ENCODE data around the gene PDE11A. TPM values are rescaled to one million over a fixed set of nuclear protein-coding genes. Genes with fewer than 3 reads are reported as not detected.

The PDE11A gene
- total and polyA plus RNA-seq, 2 experiments from 2014 or later = 0.34 to 0.86 TPM

DNA sequence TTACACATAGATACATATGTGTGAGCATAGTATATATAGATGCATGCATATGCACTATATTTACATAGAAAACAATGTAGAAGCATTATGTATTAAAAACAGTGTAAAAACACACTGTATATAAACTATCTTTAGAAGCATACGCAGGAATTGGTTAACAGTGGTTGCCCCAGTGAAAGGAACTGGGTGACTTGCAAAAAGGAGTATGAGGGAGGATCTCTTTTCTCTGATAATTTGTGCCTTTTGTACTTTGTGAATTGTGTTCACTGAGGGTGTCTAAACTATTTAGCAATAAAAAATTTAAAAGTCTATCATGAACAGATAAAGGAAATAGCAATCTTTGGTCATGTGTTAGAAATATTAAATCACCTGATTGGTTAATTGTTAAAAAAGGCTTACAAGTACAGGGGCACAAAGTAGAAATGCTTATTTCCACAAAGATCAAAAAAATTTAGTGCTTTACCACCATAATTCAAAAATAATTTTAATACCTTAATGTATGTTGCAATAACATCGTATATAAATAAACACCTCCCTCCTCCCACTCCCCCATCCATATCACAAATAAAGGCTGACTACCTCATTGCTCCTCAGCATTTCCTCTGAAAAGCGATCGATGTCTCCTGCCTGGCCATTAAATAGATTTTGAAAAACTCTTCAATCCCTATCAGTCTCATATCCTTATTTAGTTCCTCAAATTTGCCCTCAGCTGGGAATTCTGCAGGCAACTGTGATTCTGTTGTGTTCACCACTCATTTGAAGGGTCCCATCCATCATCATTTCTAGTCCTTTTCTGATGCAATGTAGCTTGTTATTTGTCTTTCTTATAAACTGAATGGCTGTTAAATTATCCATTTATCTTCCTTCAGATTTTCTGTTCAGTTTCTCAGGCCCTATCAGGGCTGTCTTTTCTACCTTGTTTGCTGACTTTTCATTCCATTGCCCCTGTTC lies 422.7 kb downstream of the PDE11A start:
- no peaks in the 10 kb centered on the region for H3K9me2 ChIP-seq (ENCODE audit: insufficient read depth)
- H2AFZ ChIP-seq = no peak overlapping the region
- no peak for DNase-seq
- no peaks in the 10 kb centered on the region for H4K20me1 ChIP-seq (ENCODE audit: insufficient read depth)
- H3K4me2 ChIP-seq (ENCODE audit: unreplicated experiment) = no peak overlapping the region
- no peak overlapping the region for H3K4me3 ChIP-seq
- H3K36me3 ChIP-seq (ENCODE audit: low read depth) = no peaks in the 10 kb centered on the region
- no peaks in the 10 kb centered on the region for H3F3A ChIP-seq (ENCODE audit: insufficient read depth)
- WGBS, 2 experiments (ENCODE audit: low coverage in 1 of 2, low lambda C conversion rate in 2 of 2, missing lambda C conversion rate in 2 of 2) = 43 to 45% methylated on average over 4 of the region's 4 CpGs
- H3K79me2 ChIP-seq (ENCODE audit: insufficient read depth) = no peaks in the 10 kb centered on the region
- no peak overlapping the region for H3K27ac ChIP-seq
- in situ Hi-C loops (cut with MboI) = no loop called here
- no peaks in the 10 kb centered on the region for H3K9me3 ChIP-seq (ENCODE audit: low read depth)
- TF ChIP-seq EZH2 (IDR thresholded peaks at IDR 0.05; ENCODE audit: insufficient read depth, poor library complexity, severe bottlenecking) (no peak), EZH2phosphoT487 (IDR thresholded peaks at IDR 0.05; ENCODE audit: insufficient read depth, low read depth) (no peak)
- no peak overlapping the region for H3K9ac ChIP-seq
- H3K27me3 ChIP-seq (replicated peaks; ENCODE audit: insufficient read depth) = peaks cover 16% of the 10 kb centered on the region
- no peaks in the 10 kb centered on the region for H3K4me1 ChIP-seq (ENCODE audit: insufficient read depth)

DNA sequence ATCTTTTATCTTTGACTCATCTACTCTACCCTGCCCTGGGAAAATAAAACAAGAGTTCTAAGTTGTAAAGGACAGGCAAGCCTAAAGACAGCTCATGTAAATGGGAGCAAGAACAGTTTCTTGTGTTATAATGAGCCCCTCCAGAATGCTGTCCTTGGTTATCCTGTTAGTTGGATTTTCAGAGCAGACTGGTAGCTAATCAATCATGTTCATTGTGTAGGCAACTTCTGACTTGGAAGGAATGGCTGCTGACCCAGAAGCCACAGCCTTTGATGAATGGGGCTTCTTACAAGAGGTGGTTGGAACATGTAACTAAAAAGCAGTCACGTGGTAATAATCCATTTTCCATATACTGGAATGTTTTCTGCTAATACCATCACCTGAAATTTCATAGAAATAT lies 425.8 kb downstream of the PDE11A start:
- Histone ChIP-seq H3K27me3 (replicated peaks; ENCODE audit: insufficient read depth) (peaks cover 3% of the 10 kb centered on the region; the same call in 1 of the 2 replicates), H3K9ac (no peak overlapping the region), H3K36me3 (ENCODE audit: low read depth) (no peaks in the 10 kb centered on the region), H3K27ac (no peak overlapping the region), H3K4me1 (ENCODE audit: insufficient read depth) (no peaks in the 10 kb centered on the region), H3K79me2 (ENCODE audit: insufficient read depth) (no peaks in the 10 kb centered on the region), H2AFZ (no peak overlapping the region), H3F3A (ENCODE audit: insufficient read depth) (no peaks in the 10 kb centered on the region), H4K20me1 (ENCODE audit: insufficient read depth) (no peaks in the 10 kb centered on the region), H3K4me3 (no peak overlapping the region), H3K9me3 (ENCODE audit: low read depth) (no peaks in the 10 kb centered on the region), H3K9me2 (ENCODE audit: insufficient read depth) (no peaks in the 10 kb centered on the region), H3K4me2 (ENCODE audit: unreplicated experiment) (no peak overlapping the region)
- 0 to 2% methylated on average over 1 of the region's 1 CpG for WGBS, 2 experiments (ENCODE audit: low coverage in 1 of 2, low lambda C conversion rate in 2 of 2, missing lambda C conversion rate in 2 of 2)
- DNase-seq = no peak
- TF ChIP-seq EZH2phosphoT487 (IDR thresholded peaks at IDR 0.05; ENCODE audit: insufficient read depth, low read depth) (no peak), EZH2 (IDR thresholded peaks at IDR 0.05; ENCODE audit: insufficient read depth, poor library complexity, severe bottlenecking) (no peak)
- in situ Hi-C loops (cut with MboI) = no loop called here

DNA sequence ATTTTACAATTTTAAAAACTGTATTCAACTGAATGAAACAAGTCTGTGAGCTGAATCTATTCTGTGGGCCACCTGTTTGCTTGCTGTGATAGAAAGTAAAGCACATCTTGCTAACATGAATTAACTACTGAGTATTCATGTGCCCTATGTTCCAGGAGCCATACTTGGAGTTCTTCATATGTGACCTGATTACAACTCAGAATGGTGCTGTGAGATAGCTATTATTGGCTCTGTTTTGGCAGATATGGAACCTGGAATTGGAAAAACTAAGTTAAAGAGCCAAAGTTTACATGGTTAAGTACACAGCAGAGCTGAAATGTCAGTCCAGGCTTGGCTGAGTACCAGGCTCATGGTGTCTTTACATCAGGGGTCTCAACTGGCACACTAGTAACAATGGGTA lies 426.3 kb downstream of the PDE11A start:
- Histone ChIP-seq H3K36me3 (ENCODE audit: low read depth) (no peaks in the 10 kb centered on the region), H3K9me2 (ENCODE audit: insufficient read depth) (no peaks in the 10 kb centered on the region), H3K27ac (no peak overlapping the region), H3K79me2 (ENCODE audit: insufficient read depth) (no peaks in the 10 kb centered on the region), H3K4me2 (ENCODE audit: unreplicated experiment) (no peak overlapping the region), H3K9ac (no peak overlapping the region), H4K20me1 (ENCODE audit: insufficient read depth) (no peaks in the 10 kb centered on the region), H2AFZ (no peak overlapping the region), H3K4me3 (no peak overlapping the region), H3K4me1 (ENCODE audit: insufficient read depth) (no peaks in the 10 kb centered on the region), H3K27me3 (replicated peaks; ENCODE audit: insufficient read depth) (peaks cover 3% of the 10 kb centered on the region; the same call in 1 of the 2 replicates), H3F3A (ENCODE audit: insufficient read depth) (no peaks in the 10 kb centered on the region), H3K9me3 (ENCODE audit: low read depth) (no peaks in the 10 kb centered on the region)
- in situ Hi-C loops (cut with MboI) = no loop called here
- TF ChIP-seq EZH2 (IDR thresholded peaks at IDR 0.05; ENCODE audit: insufficient read depth, poor library complexity, severe bottlenecking) = no peak
- TF ChIP-seq EZH2phosphoT487 (IDR thresholded peaks at IDR 0.05; ENCODE audit: insufficient read depth, low read depth) = no peak
- no peak for DNase-seq

DNA sequence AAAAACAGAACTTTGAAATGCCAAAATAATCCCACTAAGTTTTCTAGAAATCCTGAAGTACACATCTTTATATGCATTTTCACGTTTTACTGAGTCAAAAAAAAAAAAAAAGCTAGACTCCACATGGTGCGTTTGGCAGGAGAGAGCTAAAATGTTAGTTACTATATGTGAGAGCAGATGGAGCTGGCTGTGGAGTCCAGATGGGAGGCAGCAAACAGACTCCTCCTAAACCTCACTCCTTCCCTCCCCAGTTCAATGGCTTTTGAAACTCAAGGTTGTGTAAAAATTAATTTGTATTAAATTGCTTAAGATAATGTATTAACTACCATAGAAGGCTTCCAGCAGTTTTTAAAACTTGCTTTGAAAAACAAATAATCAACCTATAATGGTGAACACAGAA lies 431.2 kb downstream of the PDE11A start:
- 0% methylated on average over 2 of the region's 2 CpGs for WGBS, 2 experiments (ENCODE audit: low coverage in 1 of 2, low lambda C conversion rate in 2 of 2, missing lambda C conversion rate in 2 of 2)
- H3K36me3 ChIP-seq (ENCODE audit: low read depth) = no peaks in the 10 kb centered on the region
- no peak overlapping the region for H3K27ac ChIP-seq
- no peaks in the 10 kb centered on the region for H4K20me1 ChIP-seq (ENCODE audit: insufficient read depth)
- in situ Hi-C loops (cut with MboI) = no loop called here
- no peaks in the 10 kb centered on the region for H3F3A ChIP-seq (ENCODE audit: insufficient read depth)
- H3K4me3 ChIP-seq = no peak overlapping the region
- no peaks in the 10 kb centered on the region for H3K79me2 ChIP-seq (ENCODE audit: insufficient read depth)
- no peak overlapping the region for H3K9ac ChIP-seq
- no peaks in the 10 kb centered on the region for H3K9me3 ChIP-seq (ENCODE audit: low read depth)
- no peak overlapping the region for H2AFZ ChIP-seq
- H3K27me3 ChIP-seq (replicated peaks; ENCODE audit: insufficient read depth) = no peaks in the 10 kb centered on the region
- no peaks in the 10 kb centered on the region for H3K4me1 ChIP-seq (ENCODE audit: insufficient read depth)
- H3K4me2 ChIP-seq (ENCODE audit: unreplicated experiment) = no peak overlapping the region
- no peaks in the 10 kb centered on the region for H3K9me2 ChIP-seq (ENCODE audit: insufficient read depth)
- no peak for DNase-seq
- no peak for TF ChIP-seq EZH2phosphoT487 (IDR thresholded peaks at IDR 0.05; ENCODE audit: insufficient read depth, low read depth)
- TF ChIP-seq EZH2 (IDR thresholded peaks at IDR 0.05; ENCODE audit: insufficient read depth, poor library complexity, severe bottlenecking) = no peak

All from GM23248 (cell line).